ENCODE results near the gene ABCC1. TPM values are rescaled to one million over a fixed set of nuclear protein-coding genes. Genes with fewer than 3 reads are reported as not detected.

The ABCC1 gene
- polyA plus RNA-seq, 3 donors = 1.4 to 23.6 (median 3.0) TPM

- DNase-seq = no peak
- H3K9me3 ChIP-seq (replicated peaks in 1 of 2; ENCODE audit: control insufficient read depth in 1 of 2, insufficient read depth in 1 of 2, low read length in 2 of 2) = no peaks in the 10 kb centered on the region
- H3K4me2 ChIP-seq (replicated peaks; ENCODE audit: extremely low read depth, low read length, poor library complexity, severe bottlenecking) = no peak overlapping the region
- no peak overlapping the region for H3K27ac Mint-ChIP-seq
- WGBS (ENCODE audit: insufficient coverage) = 100% methylated on average over 2 of the region's 4 CpGs
- no peak overlapping the region for H3K9ac ChIP-seq (ENCODE audit: insufficient read depth, low read length, poor library complexity, severe bottlenecking)
- H3K79me2 ChIP-seq (ENCODE audit: insufficient read depth, low read length) = no peaks in the 10 kb centered on the region
- H3K36me3 ChIP-seq (replicated peaks in 1 of 2; ENCODE audit: control insufficient read depth in 1 of 2, insufficient read depth in 2 of 2, low read length in 2 of 2) = peaks cover 23 to 68% of the 10 kb centered on the region in 2 donors
- no peak overlapping the region for H3K27ac ChIP-seq (ENCODE audit: low read depth in 1 of 2, low read length in 2 of 2)
- H3K9me3 Mint-ChIP-seq = peaks cover 0 to 1% (median 0%) of the 10 kb centered on the region in 7 donors
- TF ChIP-seq CTCF (IDR thresholded peaks at IDR 0.05) = no peak
- H3K4me1 Mint-ChIP-seq = peaks cover 29% of the 10 kb centered on the region
- intact Hi-C loops (cut with micrococcal nuclease) = loop anchor here in 1 of 2 donors (5.0 kb wide), 1 partner anchor 62 kb away; no protein-coding TSS in a partner anchor
- H3K4me3 ChIP-seq (replicated peaks in 1 of 3; ENCODE audit: low read depth in 2 of 3, low read length in 3 of 3) = no peak overlapping the region
- peaks cover 0 to 6% (median 0%) of the 10 kb centered on the region in 3 donors for H3K27me3 Mint-ChIP-seq (ENCODE audit: low read depth in 3 of 3)
- no peak overlapping the region for H3K4me3 Mint-ChIP-seq
- H4K20me1 ChIP-seq (ENCODE audit: insufficient read depth, low read length) = peaks cover 19% of the 10 kb centered on the region
- H2AFZ ChIP-seq (ENCODE audit: insufficient read depth, low read depth, low read length, poor library complexity, severe bottlenecking) = no peak overlapping the region
- H3K36me3 Mint-ChIP-seq = peaks cover 69 to 83% of the 10 kb centered on the region in 2 donors
- H3K4me1 ChIP-seq (ENCODE audit: control insufficient read depth in 1 of 2, insufficient read depth in 2 of 2, low read length in 2 of 2) = peaks cover 18 to 19% of the 10 kb centered on the region in 2 donors
- H3K27me3 ChIP-seq (ENCODE audit: control insufficient read depth in 2 of 2, insufficient read depth in 2 of 2, low read length in 2 of 2) = no peaks in the 10 kb centered on the region
Measured at GRCh38 chr16:16064874-16065384, 115.5 kb downstream of the ABCC1 start.

GRCh38 chr16:16067127-16067526 is 117.7 kb downstream of the ABCC1 start:
- H3K9me3 ChIP-seq (replicated peaks in 1 of 2; ENCODE audit: control insufficient read depth in 1 of 2, insufficient read depth in 1 of 2, low read length in 2 of 2) = no peaks in the 10 kb centered on the region
- H2AFZ ChIP-seq (ENCODE audit: insufficient read depth, low read depth, low read length, poor library complexity, severe bottlenecking) = no peak overlapping the region
- peaks cover 14% of the 10 kb centered on the region for H4K20me1 ChIP-seq (ENCODE audit: insufficient read depth, low read length)
- intact Hi-C loops (cut with micrococcal nuclease) = no loop called here
- H3K27me3 Mint-ChIP-seq (ENCODE audit: low read depth in 3 of 3) = peaks cover 0 to 6% (median 0%) of the 10 kb centered on the region in 3 donors
- H3K4me1 ChIP-seq (ENCODE audit: control insufficient read depth in 1 of 2, insufficient read depth in 2 of 2, low read length in 2 of 2) = peaks cover 6 to 9% of the 10 kb centered on the region in 2 donors
- no peak overlapping the region for H3K4me3 ChIP-seq (replicated peaks in 1 of 3; ENCODE audit: low read depth in 2 of 3, low read length in 3 of 3)
- H3K9me3 Mint-ChIP-seq = peaks cover 0 to 1% (median 0%) of the 10 kb centered on the region in 7 donors
- H3K4me3 Mint-ChIP-seq = no peak overlapping the region
- 68% methylated on average over 8 of the region's 13 CpGs for WGBS (ENCODE audit: insufficient coverage)
- H3K36me3 Mint-ChIP-seq = peaks cover 68 to 83% of the 10 kb centered on the region in 2 donors
- peaks cover 20% of the 10 kb centered on the region for H3K4me1 Mint-ChIP-seq
- no peak for TF ChIP-seq CTCF (IDR thresholded peaks at IDR 0.05)
- H3K79me2 ChIP-seq (ENCODE audit: insufficient read depth, low read length) = no peaks in the 10 kb centered on the region
- H3K9ac ChIP-seq (ENCODE audit: insufficient read depth, low read length, poor library complexity, severe bottlenecking) = no peak overlapping the region
- H3K27ac ChIP-seq (ENCODE audit: low read depth in 1 of 2, low read length in 2 of 2) = no peak overlapping the region
- no peak overlapping the region for H3K27ac Mint-ChIP-seq
- no peak for DNase-seq
- H3K27me3 ChIP-seq (ENCODE audit: control insufficient read depth in 2 of 2, insufficient read depth in 2 of 2, low read length in 2 of 2) = no peaks in the 10 kb centered on the region
- no peak overlapping the region for H3K4me2 ChIP-seq (replicated peaks; ENCODE audit: extremely low read depth, low read length, poor library complexity, severe bottlenecking)
- H3K36me3 ChIP-seq (replicated peaks in 1 of 2; ENCODE audit: control insufficient read depth in 1 of 2, insufficient read depth in 2 of 2, low read length in 2 of 2) = peaks cover 28 to 71% of the 10 kb centered on the region in 2 donors
